DOHH2 (cell line): ENCODE results near the gene DCLK1.

Experiments used
- EZH2phosphoT487 ChIP-seq: fragments of 200-600 bp; sonication (generic); IDR thresholded peaks from 2 replicates; pipeline ENCODE4 v1.6.1; 2017; ENCODE audit warnings: borderline replicate concordance, mild to moderate bottlenecking, antibody characterized with exemption, low read length, moderate library complexity, mixed read lengths
- TF ChIP-seq, protein P1 (sequence below): fragments of 200-600 bp; sonication (generic); IDR thresholded peaks from one replicate; pipeline ENCODE4 v1.5.1; 2014; ENCODE audit warnings: antibody characterized with exemption, mild to moderate bottlenecking, low read depth, low read length; ENCODE audit not compliant: poor library complexity, severe bottlenecking

DNA sequence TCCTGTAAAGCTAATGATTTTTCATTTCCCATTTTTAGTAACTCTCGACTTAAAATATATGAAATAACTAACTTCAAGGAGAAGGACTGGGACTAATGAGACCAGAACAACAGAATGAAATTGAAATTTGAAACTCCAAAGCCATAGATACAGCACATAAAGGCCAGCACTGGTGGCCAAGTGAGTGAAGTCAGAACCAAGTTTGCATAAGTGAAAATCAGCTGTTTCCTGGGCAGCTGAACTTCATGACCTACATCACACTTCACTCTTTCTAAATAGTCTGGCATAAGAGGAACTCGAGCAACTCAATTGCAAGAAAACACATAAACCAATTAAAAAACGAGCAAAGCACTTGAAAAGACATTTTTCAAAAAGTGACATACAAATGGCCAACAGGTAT is 84.5 kb downstream of the DCLK1 start:
- TF ChIP-seq, protein P1, sequence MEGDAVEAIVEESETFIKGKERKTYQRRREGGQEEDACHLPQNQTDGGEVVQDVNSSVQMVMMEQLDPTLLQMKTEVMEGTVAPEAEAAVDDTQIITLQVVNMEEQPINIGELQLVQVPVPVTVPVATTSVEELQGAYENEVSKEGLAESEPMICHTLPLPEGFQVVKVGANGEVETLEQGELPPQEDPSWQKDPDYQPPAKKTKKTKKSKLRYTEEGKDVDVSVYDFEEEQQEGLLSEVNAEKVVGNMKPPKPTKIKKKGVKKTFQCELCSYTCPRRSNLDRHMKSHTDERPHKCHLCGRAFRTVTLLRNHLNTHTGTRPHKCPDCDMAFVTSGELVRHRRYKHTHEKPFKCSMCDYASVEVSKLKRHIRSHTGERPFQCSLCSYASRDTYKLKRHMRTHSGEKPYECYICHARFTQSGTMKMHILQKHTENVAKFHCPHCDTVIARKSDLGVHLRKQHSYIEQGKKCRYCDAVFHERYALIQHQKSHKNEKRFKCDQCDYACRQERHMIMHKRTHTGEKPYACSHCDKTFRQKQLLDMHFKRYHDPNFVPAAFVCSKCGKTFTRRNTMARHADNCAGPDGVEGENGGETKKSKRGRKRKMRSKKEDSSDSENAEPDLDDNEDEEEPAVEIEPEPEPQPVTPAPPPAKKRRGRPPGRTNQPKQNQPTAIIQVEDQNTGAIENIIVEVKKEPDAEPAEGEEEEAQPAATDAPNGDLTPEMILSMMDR, result no peak
- TF ChIP-seq EZH2phosphoT487, result no peak
